Medulla oblongata (tissue), 1 donor: Measurements from ENCODE around the gene SLC17A9.

Experiments used
- DNase-seq: peaks from one replicate; pipeline ENCODE4 v3.0.0-alpha.2; 2015; ENCODE audit errors: extremely low spot score

The SLC17A9 gene

DNA sequence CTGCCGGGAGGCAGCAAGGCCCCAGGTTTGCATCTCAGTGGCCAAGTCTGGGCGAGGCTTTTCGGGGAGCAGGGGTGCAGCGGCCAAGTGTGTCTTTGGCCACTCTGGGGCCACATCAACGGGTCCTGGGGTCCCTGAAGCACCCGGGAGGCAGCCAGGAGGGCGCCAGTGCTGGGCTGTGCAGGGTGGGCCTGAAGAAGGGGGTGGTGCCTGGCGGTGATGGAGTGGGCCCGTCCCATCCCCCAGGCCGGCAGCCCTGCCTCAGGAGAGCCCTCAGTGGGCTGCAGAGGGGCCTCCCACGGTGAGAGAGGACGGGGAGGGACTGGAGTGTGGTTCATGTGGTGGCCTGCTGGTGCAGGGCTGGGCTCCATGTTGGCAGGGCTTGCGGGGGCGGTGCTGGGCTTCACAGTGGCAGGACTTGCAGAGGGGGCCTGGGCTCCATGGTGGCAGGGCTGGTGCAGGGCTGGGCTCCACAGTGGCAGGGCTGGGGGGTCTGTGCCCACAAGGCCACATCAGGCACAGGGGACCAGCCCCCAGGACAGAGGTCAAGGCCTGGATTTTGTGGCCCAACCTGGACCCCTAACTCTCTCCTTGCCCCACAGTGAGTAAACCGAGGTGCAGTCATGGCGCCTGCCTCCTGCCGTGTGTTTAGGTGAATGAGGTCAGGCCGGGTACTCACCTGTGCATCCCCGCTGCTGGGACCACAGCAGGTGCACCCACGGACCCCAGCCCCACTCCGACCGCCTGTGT is 64.7 kb downstream of the SLC17A9 start:
- no peak for DNase-seq

DNA sequence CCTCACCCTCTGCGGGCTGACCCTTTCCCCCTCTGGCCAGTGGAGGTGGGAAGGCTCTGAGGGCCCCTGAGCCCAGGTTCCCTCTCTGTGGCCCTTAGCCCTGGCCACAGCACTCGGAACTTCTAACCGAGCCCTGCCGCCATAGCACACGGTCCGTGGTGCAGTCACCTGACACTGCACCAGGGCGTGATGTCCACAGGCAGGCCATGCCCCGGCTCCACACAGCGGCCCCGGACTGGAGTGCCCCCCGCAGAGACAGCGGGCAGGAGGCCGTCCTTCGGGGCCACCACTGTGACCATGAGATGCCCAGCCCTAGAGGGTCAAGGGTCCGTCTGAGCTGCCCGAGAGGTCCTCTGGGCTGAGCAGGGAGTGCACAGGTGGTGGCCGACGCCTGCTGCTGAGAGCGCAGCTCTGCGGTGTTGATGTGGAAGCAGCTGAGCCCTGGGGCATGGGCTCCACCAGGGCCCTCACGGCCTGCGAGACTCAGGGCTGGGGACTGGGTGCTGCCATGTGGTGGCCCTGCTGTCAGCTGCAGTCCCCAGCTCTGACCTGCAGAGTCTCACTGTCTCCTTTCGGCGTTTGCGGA is 65.4 kb downstream of the SLC17A9 start:
- DNase-seq: no peak
